HG02973 (cell line): Measurements from ENCODE around the gene TENT4A.

Experiments used
- ATAC-seq: cut with Tn5 transposase; IDR thresholded peaks from one replicate; pipeline ENCODE4 v1.9.1; 2021; ENCODE audit warnings: moderate library complexity; ENCODE audit not compliant: unreplicated experiment

The TENT4A gene

GRCh38 chr5:6731465-6732237, 18.4 kb downstream of the TENT4A start:
- no peak for ATAC-seq

GRCh38 chr5:6732634-6733410, 19.6 kb downstream of the TENT4A start:
- ATAC-seq, result no peak

- ATAC-seq, result no peak
Measured at GRCh38 chr5:6733411-6734242, 20.4 kb downstream of the TENT4A start.

GRCh38 chr5:6734243-6734700, 21.0 kb downstream of the TENT4A start:
- ATAC-seq, result no peak

- no peak for ATAC-seq
Measured at GRCh38 chr5:6734781-6735180, 21.5 kb downstream of the TENT4A start.

- no peak for ATAC-seq
Measured at GRCh38 chr5:6736106-6736505, 22.9 kb downstream of the TENT4A start.

- no peak for ATAC-seq
Measured at GRCh38 chr5:6736524-6737042, 23.4 kb downstream of the TENT4A start.

GRCh38 chr5:6737043-6737941, 24.1 kb downstream of the TENT4A start:
- ATAC-seq, result peak; percentile 86

GRCh38 chr5:6739603-6740002, 26.4 kb downstream of the TENT4A start:
- no peak for ATAC-seq

GRCh38 chr5:6740586-6741150, 27.4 kb downstream of the TENT4A start:
- no peak for ATAC-seq

- ATAC-seq, result no peak
Measured at GRCh38 chr5:6742081-6742758, 29.0 kb downstream of the TENT4A start.

GRCh38 chr5:6743161-6743560, 29.9 kb downstream of the TENT4A start:
- no peak for ATAC-seq

GRCh38 chr5:6744841-6745705, 31.8 kb downstream of the TENT4A start:
- no peak for ATAC-seq

GRCh38 chr5:6745706-6746222, 32.5 kb downstream of the TENT4A start:
- ATAC-seq, result peak; percentile 72

GRCh38 chr5:6746244-6746643, 33.0 kb downstream of the TENT4A start:
- no peak for ATAC-seq

GRCh38 chr5:6747103-6747502, 33.9 kb downstream of the TENT4A start:
- no peak for ATAC-seq

- ATAC-seq, result no peak
Measured at GRCh38 chr5:6748142-6748541, 34.9 kb downstream of the TENT4A start.
